ENCODE results near the gene BCKDK. TPM values are rescaled to one million over a fixed set of nuclear protein-coding genes. Genes with fewer than 3 reads are reported as not detected.
"Not testable (repeated sequence)": the region's sequence is repeated elsewhere in the genome, so short reads cannot be mapped to it uniquely, and the experiment has no call there.

BCKDK gene
- total RNA-seq, 1 experiment from 2014 or later = 52.7 TPM

DNA sequence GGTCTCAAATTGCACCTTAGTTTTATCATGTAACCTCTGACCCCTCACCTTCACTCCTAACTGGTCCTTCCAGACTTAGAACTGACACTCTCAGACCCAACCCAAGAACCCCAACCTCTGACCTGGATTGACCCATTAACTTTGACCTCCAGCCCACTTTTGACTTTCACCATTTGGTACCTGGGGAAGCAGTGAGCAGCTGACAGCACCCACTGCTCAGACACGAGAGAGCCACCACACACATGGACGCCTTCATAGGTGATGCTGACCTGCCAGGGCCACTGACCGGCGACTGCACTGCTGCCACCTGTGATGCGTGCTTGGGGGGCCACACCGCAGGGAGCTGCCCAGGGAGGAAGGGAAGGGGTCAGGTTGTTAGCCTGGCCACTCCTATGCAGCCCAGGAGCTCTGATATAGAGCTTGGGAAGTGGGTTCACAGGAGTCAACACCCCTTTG, 24.9 kb downstream of the BCKDK start:
- H3K36me3 ChIP-seq (replicated peaks; ENCODE audit: control insufficient read depth, insufficient read depth, low read length) = peaks cover 13% of the 10 kb centered on the region
- DNase-seq = no peak
- no peak overlapping the region for H3K4me3 ChIP-seq (ENCODE audit: insufficient read depth, low read depth, low read length)
- no peaks in the 10 kb centered on the region for H3K27me3 ChIP-seq (ENCODE audit: control insufficient read depth, insufficient read depth, low read length)

DNA sequence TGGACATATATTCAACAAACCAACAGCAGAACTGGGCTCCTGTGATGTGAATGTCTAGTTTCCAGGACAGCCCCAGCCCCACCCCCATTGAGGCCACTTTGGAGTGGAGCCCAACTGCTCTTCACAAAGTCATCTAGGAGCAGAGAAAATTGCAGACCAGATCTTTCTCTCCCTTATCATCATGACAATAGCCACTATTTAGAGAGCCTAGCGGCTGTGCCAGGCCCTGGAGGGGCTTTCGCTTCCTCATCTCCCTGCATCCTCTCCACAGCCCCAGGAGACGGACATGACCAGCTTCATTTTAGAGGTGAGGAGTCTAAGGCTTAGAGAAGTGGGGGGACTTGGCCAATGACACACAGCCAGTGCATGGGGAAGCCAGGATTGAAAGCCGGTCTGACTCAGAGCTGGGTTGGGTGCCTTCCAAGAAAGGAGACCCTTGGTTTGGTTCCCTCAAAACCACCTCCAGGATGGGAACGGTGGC, 25.9 kb downstream of the BCKDK start:
- H3K27me3 ChIP-seq (ENCODE audit: control insufficient read depth, insufficient read depth, low read length) = no peaks in the 10 kb centered on the region
- DNase-seq = peak; percentile 72
- H3K4me3 ChIP-seq (ENCODE audit: insufficient read depth, low read depth, low read length) = peak overlapping the region; percentile 81
- H3K36me3 ChIP-seq (replicated peaks; ENCODE audit: control insufficient read depth, insufficient read depth, low read length) = peaks cover 13% of the 10 kb centered on the region

DNA sequence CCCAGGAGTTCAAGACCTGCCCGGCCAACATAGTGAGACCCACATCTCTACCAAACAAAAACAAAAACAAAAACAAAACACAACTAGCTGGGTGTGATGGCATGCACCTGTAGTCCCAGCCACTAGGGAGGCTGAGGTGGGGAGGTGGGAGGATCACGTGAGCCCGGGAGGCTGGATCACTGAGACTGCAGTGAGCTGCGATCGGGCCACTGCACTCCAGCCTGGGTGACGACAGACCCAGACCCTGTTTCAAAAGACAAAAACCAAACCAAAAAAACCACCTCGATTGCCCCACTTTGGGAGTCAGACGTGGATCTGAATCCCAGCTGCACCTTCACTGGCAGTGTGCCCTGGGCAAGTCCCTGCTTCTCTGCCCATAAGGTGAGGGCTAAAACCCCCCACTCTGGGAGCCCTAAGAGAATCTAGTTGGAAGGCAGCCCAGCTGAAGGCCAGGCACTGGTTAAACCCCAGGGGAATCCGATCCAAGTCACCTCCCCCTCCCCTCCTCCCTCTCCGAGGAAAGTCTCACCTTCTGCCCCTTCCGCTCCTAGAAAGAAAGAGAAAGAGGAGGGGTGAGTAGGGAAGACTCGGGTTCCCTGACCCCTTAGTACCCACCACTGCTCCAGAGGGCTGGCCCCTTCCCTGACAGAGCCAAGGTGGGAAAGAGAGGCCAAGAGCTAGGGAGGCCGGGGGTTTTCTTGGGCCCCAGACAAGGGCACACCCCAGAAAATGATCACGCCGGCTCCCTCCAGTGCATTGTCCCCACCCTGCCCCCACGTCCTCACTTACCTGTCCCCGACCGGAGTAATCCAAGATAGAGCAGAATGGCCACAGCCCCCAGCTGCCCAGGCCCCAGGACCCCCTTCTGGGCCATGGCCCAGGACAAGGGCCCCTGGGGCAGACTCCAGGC, 26.7 kb downstream of the BCKDK start:
- Histone ChIP-seq H3K27me3 (ENCODE audit: control insufficient read depth, insufficient read depth, low read length) (no peaks in the 10 kb centered on the region), H3K4me3 (ENCODE audit: insufficient read depth, low read depth, low read length) (peak overlapping the region; percentile 81), H3K36me3 (replicated peaks; ENCODE audit: control insufficient read depth, insufficient read depth, low read length) (peaks cover 13% of the 10 kb centered on the region)
- peak; percentile 90 for DNase-seq

DNA sequence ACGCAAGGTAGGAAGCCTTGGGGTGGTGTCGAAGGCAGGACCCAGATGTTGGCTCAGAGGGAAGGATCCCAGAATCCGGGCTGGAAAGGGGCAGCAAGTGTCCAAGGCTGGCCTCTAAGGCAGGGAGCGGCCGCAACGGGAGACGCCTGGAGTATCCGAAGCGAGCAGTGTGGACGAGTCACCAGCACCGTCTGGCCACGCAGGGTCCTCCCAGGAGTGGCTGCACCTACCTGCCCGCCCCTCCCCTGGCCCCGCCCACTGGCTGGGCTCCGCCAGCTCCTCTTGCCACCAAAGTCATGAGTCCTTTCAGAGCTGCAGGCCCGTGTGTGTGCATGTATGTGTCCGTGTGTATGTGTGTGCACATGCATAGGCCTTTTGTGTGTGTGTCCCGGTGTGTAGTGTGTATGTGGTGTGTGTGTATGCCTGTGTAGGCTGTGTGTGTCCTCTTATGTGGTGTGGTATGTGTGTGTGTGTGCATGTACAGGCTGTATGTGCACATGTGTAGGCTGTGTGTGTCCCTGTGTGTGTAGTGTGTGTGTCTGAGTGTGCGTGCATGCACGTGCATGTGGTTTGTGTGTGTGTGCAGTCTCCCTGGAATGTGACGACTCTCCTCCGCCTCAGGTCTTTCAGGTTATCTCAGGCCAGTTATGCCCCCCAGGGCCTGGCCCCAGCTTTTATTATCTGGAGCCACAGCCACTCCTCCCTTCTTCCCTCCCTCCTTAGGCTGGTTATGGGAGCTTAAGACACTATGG, 27.5 kb downstream of the BCKDK start, which contains the start of gene PRSS8:
TSS of gene PRSS8 (minus strand) at position 193 of the 752 bp plus-strand sequence. CDS start 229 bp downstream, outside the sequence.
- peak; percentile 89 for DNase-seq
- Histone ChIP-seq H3K4me3 (ENCODE audit: insufficient read depth, low read depth, low read length) (peak within 1 kb of the TSS; percentile 81), H3K27me3 (ENCODE audit: control insufficient read depth, insufficient read depth, low read length) (no peaks in the 10 kb centered on the region), H3K36me3 (replicated peaks; ENCODE audit: control insufficient read depth, insufficient read depth, low read length) (peaks cover 13% of the 10 kb centered on the region)

DNA sequence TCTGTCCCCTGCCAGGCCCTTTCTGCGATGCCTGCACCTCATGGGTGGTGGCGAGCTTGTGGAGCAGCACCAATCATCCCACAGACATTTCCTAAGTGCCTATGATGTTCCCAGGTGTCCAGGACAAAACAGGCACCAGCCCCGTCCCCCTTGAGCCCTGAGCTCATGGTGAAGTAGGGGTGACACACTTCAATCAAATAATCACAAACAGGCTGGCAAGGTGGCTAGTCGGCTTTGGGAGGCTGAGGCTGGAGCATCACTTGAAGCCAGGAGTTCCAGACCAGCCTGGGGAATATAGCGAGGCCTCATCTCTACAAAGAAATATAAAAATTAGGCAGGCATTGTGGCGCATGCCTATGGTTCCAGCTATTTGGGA, 28.1 kb downstream of the BCKDK start:
- DNase-seq = no peak
- H3K36me3 ChIP-seq (replicated peaks; ENCODE audit: control insufficient read depth, insufficient read depth, low read length) = peaks cover 13% of the 10 kb centered on the region
- H3K4me3 ChIP-seq (ENCODE audit: insufficient read depth, low read depth, low read length) = no peak overlapping the region
- no peaks in the 10 kb centered on the region for H3K27me3 ChIP-seq (ENCODE audit: control insufficient read depth, insufficient read depth, low read length)

DNA sequence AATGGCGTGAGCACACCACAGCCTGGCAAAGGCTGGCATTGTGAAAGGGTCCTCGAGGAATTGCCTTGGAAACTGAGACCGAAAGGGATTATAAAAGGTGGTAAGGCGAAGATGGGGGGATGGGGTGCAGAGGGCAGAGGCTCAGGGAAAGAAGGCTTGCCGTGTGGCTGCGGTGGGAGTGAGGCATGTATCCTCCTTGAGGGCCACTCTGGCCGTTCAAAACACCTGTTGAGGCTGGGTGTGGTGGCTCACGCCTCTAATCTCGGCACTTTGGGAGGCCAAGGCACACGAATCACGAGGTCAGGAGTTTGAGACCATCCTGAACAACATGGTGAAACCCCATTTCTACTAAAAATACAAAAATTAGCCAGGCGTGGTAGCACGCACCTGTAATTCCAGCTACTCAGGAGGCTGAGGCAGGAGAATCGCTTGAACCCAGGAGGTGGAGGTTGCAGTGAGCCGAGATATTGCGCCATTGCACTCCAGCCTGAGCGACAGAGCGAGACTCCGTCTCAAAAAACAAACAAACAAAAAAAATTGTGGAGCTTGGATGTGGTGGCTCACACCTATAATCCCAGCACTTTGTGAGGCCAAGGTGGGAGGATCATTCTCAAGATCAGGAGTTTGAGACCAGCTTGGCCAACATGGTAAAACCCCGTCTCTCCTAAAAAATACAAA, 28.8 kb downstream of the BCKDK start:
- not testable (repeated sequence) for DNase-seq; H3K4me3 ChIP-seq (ENCODE audit: insufficient read depth, low read depth, low read length); H3K36me3 ChIP-seq (replicated peaks; ENCODE audit: control insufficient read depth, insufficient read depth, low read length); H3K27me3 ChIP-seq (ENCODE audit: control insufficient read depth, insufficient read depth, low read length)

DNA sequence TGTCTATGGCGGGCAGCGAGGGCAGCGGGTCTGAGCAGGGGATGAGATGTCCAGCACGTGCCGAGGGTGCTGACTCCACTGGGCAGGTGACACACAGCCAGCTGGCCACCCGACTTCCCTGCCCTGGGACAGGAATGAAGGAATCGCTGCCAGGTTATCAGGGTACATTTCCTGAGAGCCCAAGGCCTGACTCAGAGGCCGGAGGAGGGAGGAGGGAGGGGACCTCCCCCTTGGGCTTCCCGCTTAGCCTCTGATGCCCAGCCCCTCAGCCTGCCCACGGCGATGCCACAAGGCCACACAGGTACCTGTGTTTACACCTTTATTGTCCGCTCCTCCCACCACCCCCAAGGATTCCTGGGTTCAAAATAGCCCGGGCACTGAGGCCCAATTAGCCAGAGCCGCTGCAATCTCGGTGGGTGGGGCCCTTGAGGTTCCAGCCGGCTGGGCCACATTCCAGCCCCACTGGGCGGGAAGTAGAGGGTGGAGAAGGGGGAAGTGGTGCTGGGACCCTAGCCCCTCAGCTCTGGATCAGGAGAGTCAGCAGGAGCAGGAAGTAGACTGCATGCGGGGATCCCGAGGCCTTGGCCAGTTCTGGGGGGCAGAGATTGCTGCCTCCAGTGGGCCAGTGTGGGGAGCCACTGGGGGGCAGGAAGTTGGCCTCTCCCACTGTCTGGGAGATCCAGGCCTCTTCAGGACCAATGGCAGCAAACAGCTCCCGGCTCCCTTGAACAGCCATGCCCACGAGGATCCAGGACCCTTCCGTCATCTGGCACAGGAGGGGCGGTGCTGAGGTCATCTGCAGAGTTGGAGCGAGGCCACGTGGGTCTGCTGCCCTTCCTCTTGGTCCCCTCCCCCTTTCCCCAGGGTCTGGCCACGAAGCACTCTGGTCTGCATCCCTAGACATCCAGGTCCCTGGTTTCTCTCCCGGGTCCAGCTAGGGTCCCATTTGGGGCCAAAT, 30.7 kb downstream of the BCKDK start:
- DNase-seq = peak; percentile 82
- Histone ChIP-seq H3K36me3 (replicated peaks; ENCODE audit: control insufficient read depth, insufficient read depth, low read length) (no peaks in the 10 kb centered on the region), H3K4me3 (ENCODE audit: insufficient read depth, low read depth, low read length) (no peak overlapping the region), H3K27me3 (ENCODE audit: control insufficient read depth, insufficient read depth, low read length) (peaks cover 13% of the 10 kb centered on the region)

DNA sequence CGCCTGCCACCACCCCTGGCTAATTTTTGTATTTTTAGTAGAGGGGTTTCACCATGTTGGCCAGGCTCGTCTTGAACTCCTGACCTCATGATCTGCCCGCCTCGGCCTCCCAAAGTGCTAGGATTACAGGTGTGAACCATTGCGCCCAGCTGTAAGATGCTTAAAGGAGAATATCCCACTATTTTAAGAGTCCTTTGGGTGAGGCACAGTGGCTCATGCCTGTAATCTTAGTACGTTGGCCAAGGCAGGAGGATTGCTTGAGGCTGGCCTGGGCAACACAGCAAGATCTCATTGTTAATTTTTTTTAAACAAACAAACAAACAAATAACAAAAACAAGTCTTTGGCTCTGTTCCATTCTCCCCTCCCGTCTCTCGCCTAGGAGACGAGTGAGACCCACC, 32.9 kb downstream of the BCKDK start:
- not testable (repeated sequence) for H3K4me3 ChIP-seq (ENCODE audit: insufficient read depth, low read depth, low read length); H3K36me3 ChIP-seq (replicated peaks; ENCODE audit: control insufficient read depth, insufficient read depth, low read length); DNase-seq
- H3K27me3 ChIP-seq (ENCODE audit: control insufficient read depth, insufficient read depth, low read length) = peaks cover 17% of the 10 kb centered on the region

DNA sequence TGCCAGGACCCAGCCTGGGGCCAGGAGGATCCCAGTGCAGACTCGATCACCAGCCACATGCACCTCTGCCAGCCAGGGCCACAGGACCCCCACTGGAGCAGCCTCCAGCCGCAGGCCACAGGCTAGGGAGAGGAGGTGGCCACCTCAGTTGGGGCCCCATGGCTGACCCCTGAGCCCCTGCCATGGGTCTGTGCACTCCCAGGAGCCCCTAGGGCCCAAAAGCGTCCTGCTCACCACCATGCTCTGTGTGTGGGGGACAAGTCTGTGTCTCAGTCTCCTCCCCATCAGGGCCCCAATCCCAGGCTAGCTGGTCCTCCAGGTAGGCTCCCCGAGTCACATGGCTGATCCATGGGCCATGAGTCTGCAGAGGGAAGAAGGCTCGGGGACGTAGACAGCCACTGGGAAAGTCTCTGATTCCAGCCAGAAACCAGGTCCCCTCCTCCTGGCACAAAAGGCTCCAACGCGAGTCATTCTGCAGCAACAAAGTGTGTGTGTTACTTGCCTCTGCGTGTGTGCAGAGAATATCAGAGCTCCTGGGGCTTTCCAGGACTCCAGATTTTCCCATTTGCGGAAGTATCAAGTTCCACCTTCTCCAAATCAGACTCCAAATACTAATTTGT, 33.4 kb downstream of the BCKDK start:
- Histone ChIP-seq H3K4me3 (ENCODE audit: insufficient read depth, low read depth, low read length) (peak overlapping the region; percentile 16; the same call in 1 of the 2 replicates), H3K27me3 (ENCODE audit: control insufficient read depth, insufficient read depth, low read length) (peaks cover 20% of the 10 kb centered on the region), H3K36me3 (replicated peaks; ENCODE audit: control insufficient read depth, insufficient read depth, low read length) (no peaks in the 10 kb centered on the region)
- DNase-seq = peak; percentile 68

DNA sequence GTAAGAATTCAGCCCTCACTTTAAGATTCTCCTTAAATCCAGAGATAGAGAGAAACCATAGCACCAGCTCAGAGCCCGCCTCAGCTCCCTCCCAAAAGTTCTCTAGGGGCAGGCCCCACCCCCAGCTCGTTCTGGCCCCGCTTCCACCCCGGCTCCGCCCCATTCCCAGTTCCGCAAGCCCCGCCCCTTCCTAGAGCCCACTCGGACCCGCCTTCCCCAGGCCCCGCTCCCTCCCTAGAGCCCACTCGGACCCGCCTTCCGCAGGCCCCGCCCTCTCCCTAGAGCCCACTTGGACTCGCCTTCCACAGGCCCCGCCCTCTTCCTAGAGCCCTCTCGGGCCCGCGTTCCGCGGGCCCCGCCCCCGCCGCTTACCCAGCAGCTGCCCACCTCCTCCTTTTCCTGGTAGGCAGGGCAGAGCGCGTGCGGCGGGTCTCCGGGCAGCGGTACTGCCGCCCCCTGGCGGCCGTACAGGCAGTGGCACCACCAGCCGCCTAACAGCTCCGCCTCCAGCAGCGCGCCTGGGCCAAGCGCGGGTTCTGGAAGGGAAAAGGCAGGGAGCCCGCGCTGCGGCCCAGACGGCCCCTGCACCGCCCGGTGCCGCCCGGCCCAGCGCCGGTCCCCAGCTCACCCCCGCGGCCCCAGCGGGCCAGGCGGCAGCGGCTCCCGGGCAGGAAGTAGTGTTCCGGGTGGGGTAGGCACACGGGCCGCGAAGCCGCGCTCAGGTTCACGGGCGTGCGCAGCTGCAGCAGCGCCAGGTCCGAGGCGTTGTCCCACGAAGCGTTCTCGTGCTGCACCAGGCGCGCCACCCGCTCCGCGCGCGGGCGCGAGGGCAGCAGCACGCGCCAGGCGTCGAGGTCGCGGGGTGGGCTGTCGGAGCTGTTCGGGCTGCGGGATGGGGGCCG, 34.2 kb downstream of the BCKDK start:
- peaks cover 24% of the 10 kb centered on the region for H3K27me3 ChIP-seq (ENCODE audit: control insufficient read depth, insufficient read depth, low read length)
- no peaks in the 10 kb centered on the region for H3K36me3 ChIP-seq (replicated peaks; ENCODE audit: control insufficient read depth, insufficient read depth, low read length)
- DNase-seq = peak; percentile 100
- H3K4me3 ChIP-seq (ENCODE audit: insufficient read depth, low read depth, low read length) = peak overlapping the region; percentile 35

DNA sequence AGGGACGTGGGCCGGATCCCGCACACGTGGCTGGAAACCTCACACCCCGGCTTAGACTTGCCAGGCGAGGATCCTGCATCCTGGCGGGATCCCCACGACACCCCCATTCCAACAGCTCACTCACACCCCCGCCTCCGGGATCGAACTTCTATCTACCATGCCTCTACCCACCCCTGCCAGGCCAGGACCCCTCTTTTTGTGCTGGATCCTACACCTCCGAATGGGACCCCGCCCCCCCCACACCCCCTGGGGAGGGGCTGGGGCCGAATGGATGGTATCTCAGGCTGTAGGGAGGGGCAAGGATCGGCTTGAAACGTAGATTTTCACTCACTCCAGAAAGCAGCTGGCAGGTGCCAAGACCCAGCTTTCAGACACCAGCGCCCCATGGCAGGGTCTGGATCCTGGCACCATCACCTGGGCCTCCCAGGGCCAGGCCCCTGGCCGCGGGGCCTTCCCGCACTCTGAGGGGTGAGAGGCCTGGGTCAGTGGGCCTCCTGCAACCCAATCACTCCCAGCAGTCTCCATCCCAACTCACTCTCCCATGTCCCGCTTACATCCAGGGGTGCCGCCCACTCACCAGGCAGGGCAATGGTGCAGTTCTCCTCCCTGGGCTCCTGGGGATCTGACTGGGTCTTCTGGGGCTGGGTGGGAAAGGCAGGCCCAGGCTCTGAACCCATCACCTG, 35.0 kb downstream of the BCKDK start:
- Histone ChIP-seq H3K36me3 (replicated peaks; ENCODE audit: control insufficient read depth, insufficient read depth, low read length) (no peaks in the 10 kb centered on the region), H3K27me3 (ENCODE audit: control insufficient read depth, insufficient read depth, low read length) (peaks cover 30% of the 10 kb centered on the region), H3K4me3 (ENCODE audit: insufficient read depth, low read depth, low read length) (peak overlapping the region; percentile 35)
- no peak for DNase-seq

DNA sequence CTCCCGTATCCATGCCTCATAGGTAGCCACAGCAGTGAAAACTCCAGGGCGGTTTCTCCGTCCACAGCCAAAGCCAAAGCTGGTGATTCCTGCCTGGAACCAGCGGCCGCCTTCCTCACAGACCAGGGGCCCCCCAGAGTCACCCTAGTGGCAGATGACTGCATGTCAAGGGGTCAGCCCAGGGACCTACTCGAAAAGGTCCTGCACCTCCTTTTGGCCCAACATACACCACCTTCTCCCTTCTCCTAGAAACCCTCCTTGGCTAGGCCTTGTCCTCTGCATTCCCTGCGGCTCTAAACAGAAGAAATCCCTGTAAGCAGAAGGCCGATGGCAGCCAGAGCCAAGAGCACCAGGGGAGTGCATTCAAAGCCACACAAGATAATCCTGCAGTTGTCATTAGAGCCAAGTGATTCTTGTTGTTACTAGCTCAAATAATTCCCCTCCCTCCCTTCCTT, 35.5 kb downstream of the BCKDK start:
- no peak overlapping the region for H3K4me3 ChIP-seq (ENCODE audit: insufficient read depth, low read depth, low read length)
- peaks cover 35% of the 10 kb centered on the region for H3K27me3 ChIP-seq (ENCODE audit: control insufficient read depth, insufficient read depth, low read length)
- H3K36me3 ChIP-seq (replicated peaks; ENCODE audit: control insufficient read depth, insufficient read depth, low read length) = no peaks in the 10 kb centered on the region
- DNase-seq = peak; percentile 64

All from H7 (cell line).